ENCODE data around the gene ALOX15B. TPM values are rescaled to one million over a fixed set of nuclear protein-coding genes. Genes with fewer than 3 reads are reported as not detected.

ALOX15B gene
- polyA plus RNA-seq, 1 donor from 2014 or later: not detected

GRCh38 chr17:8020776-8021564 lies 17.9 kb upstream of the ALOX15B start:
- Histone ChIP-seq H3K4me2 (ENCODE audit: low read length) (no peak overlapping the region), H3K9me3 (ENCODE audit: low read length) (no peaks in the 10 kb centered on the region), H3K9me2 (ENCODE audit: insufficient read depth, low read length) (no peaks in the 10 kb centered on the region), H3K4me3 (ENCODE audit: low read length) (no peak overlapping the region), H3K79me2 (replicated peaks; ENCODE audit: insufficient read depth, low read length) (no peaks in the 10 kb centered on the region), H4K20me1 (ENCODE audit: insufficient read depth) (no peaks in the 10 kb centered on the region), H3K27ac (ENCODE audit: low read length) (no peak overlapping the region), H3F3A (ENCODE audit: insufficient read depth, low read length, poor library complexity, severe bottlenecking) (no peaks in the 10 kb centered on the region), H3K9ac (ENCODE audit: low read length) (no peak overlapping the region), H2AFZ (ENCODE audit: low read depth, low read length) (no peak overlapping the region), H3K36me3 (ENCODE audit: insufficient read depth, low read length) (no peaks in the 10 kb centered on the region), H3K27me3 (ENCODE audit: insufficient read depth, low read depth, low read length) (peaks cover 6% of the 10 kb centered on the region)
- TF ChIP-seq RAD21 (conservative IDR thresholded peaks at IDR 0.05) (no peak), EZH2 (IDR thresholded peaks at IDR 0.05; ENCODE audit: borderline replicate concordance, insufficient read depth, low read length, poor library complexity, severe bottlenecking) (no peak), MXI1 (conservative IDR thresholded peaks at IDR 0.05; ENCODE audit: poor library complexity, severe bottlenecking) (no peak)

- H3K36me3 ChIP-seq (ENCODE audit: insufficient read depth, low read length): no peaks in the 10 kb centered on the region
- TF ChIP-seq RAD21 (conservative IDR thresholded peaks at IDR 0.05) (no peak), TAF1 (IDR thresholded peaks at IDR 0.05; ENCODE audit: low read depth) (no peak), POLR2AphosphoS5 (IDR thresholded peaks at IDR 0.05) (no peak), SMC3 (conservative IDR thresholded peaks at IDR 0.05; ENCODE audit: poor library complexity) (no peak), EZH2 (IDR thresholded peaks at IDR 0.05; ENCODE audit: borderline replicate concordance, insufficient read depth, low read length, poor library complexity, severe bottlenecking) (no peak), EP300 (conservative IDR thresholded peaks at IDR 0.05; ENCODE audit: poor library complexity, severe bottlenecking) (no peak), REST (IDR thresholded peaks at IDR 0.05; ENCODE audit: borderline replicate concordance) (no peak), MXI1 (conservative IDR thresholded peaks at IDR 0.05; ENCODE audit: poor library complexity, severe bottlenecking) (no peak), CTCF (IDR thresholded peaks at IDR 0.05; ENCODE audit: poor library complexity, severe bottlenecking) (no peak)
- no peak overlapping the region for H3K4me3 ChIP-seq (ENCODE audit: low read length)
- no peak overlapping the region for H3K27ac ChIP-seq (ENCODE audit: low read length)
- H3K9me2 ChIP-seq (ENCODE audit: insufficient read depth, low read length): no peaks in the 10 kb centered on the region
- no peaks in the 10 kb centered on the region for H3K27me3 ChIP-seq (ENCODE audit: insufficient read depth, low read depth, low read length)
- H3K79me2 ChIP-seq (replicated peaks; ENCODE audit: insufficient read depth, low read length): no peaks in the 10 kb centered on the region
- no peak overlapping the region for H3K9ac ChIP-seq (ENCODE audit: low read length)
- no peak overlapping the region for H2AFZ ChIP-seq (ENCODE audit: low read depth, low read length)
- H3F3A ChIP-seq (ENCODE audit: insufficient read depth, low read length, poor library complexity, severe bottlenecking): no peaks in the 10 kb centered on the region
- no peaks in the 10 kb centered on the region for H4K20me1 ChIP-seq (ENCODE audit: insufficient read depth)
- no peak overlapping the region for H3K4me2 ChIP-seq (ENCODE audit: low read length)
- no peaks in the 10 kb centered on the region for H3K9me3 ChIP-seq (ENCODE audit: low read length)
Observed at GRCh38 chr17:8021565-8022359, 17.1 kb upstream of the ALOX15B start.

All from neural cell (in vitro differentiated cells).